OCI-LY7 (cell line): ENCODE data around the gene LDB3.

ENCODE experiments used
- CTCF ChIP-seq: fragments of 200-600 bp; sonication (generic); conservative IDR thresholded peaks from 2 replicates; pipeline ENCODE4 v1.5.1; 2014; ENCODE audit warnings: mild to moderate bottlenecking, antibody characterized with exemption, low read length, moderate library complexity, mixed read lengths
- EZH2phosphoT487 ChIP-seq: fragments of 200-600 bp; sonication (generic); IDR thresholded peaks from 2 replicates; pipeline ENCODE4 v1.6.1; 2018; ENCODE audit warnings: low read depth, borderline replicate concordance, mild to moderate bottlenecking, mixed run types, antibody characterized with exemption, low read length, moderate library complexity, mixed read lengths

- no peak for TF ChIP-seq CTCF
- TF ChIP-seq EZH2phosphoT487 = no peak
Observed at GRCh38 chr10:86664341-86665217, 3.7 kb upstream of the LDB3 start.
